Transverse colon (tissue), 4 donors: ENCODE data around the gene GPSM1. TPM values are rescaled to one million over a fixed set of nuclear protein-coding genes. Genes with fewer than 3 reads are reported as not detected.

ENCODE experiments used
- DNase-seq: peaks from one replicate; pipeline ENCODE4 v3.0.0-alpha.2; 2019
- H3K27ac ChIP-seq, 4 donors: fragments of 200-600 bp; sonication (generic); 2 replicates each; pipeline ENCODE4 v1.5.1; 2016 to 2018; ENCODE audit warnings: inconsistent platforms in 4 of 4
- H3K27me3 ChIP-seq: fragments of 200-600 bp; sonication (generic); 2 replicates; pipeline ENCODE4 v1.5.1; 2017; ENCODE audit warnings: inconsistent platforms
- H3K36me3 ChIP-seq, 4 donors: fragments of 200-600 bp; sonication (generic); 2 replicates each; pipeline ENCODE4 v1.5.1; 2017 to 2019; ENCODE audit warnings: inconsistent platforms in 4 of 4
- H3K4me1 ChIP-seq, 4 donors: fragments of 200-600 bp; sonication (generic); 2 replicates each; pipeline ENCODE4 v1.5.1; 2017 to 2020; ENCODE audit warnings: inconsistent platforms in 4 of 4
- H3K4me3 ChIP-seq, 4 donors: fragments of 200-600 bp; sonication (generic); 1 replicate in 1 of 4; 2 replicates in 3 of 4; pipeline versions ENCODE4 v1.5.1 to v1.6.1; 2017 to 2019; ENCODE audit warnings: inconsistent platforms in 4 of 4
- H3K9me3 ChIP-seq, 2 donors: fragments of 200-600 bp; sonication (generic); 2 replicates each; pipeline ENCODE4 v1.5.1; 2017 to 2019; ENCODE audit warnings: inconsistent platforms in 2 of 2
- EP300 ChIP-seq: sonication (generic); formaldehyde crosslinking; IDR thresholded peaks from one replicate; pipeline ENCODE4 v1.6.1; 2017; ENCODE audit warnings: antibody characterized with exemption, low read depth
- POLR2A ChIP-seq: fragments of 450-650 bp; IDR thresholded peaks from one replicate; pipeline ENCODE4 v1.6.1; 2016; ENCODE audit warnings: antibody characterized with exemption, mild to moderate bottlenecking, moderate library complexity
- POLR2AphosphoS5 ChIP-seq, 3 donors: sonication (generic); formaldehyde crosslinking; IDR thresholded peaks; one replicate each; pipeline ENCODE4 v1.6.1; 2016; ENCODE audit warnings: antibody characterized with exemption in 3 of 3
- WGBS, 2 donors: methylation state at CpG; one replicate each; pipeline ENCODE4 v1.1.5; 2018; ENCODE audit warnings: low coverage in 1 of 2; 5-methylcytosine and 5-hydroxymethylcytosine counted together
- in situ Hi-C, 4 donors: fragments of 200-750 bp; cut with MboI; loops; one replicate each; pipeline versions ENCODE4 v1.15.0 to v1.15.1; 2017; ENCODE audit warnings: low sequenced_read_pairs in 3 of 4, low pct_ligation_motif_present in 1 of 4, low pct_unique_long_range_greater_than_20kb in 1 of 4
- intact Hi-C: fragments of 100-400 bp; cut with DNase I; formaldehyde crosslinking; loops from one replicate; pipeline ENCODE4 v1.15.1; 2023; ENCODE audit warnings: low total_unique reads
- total RNA-seq, 4 donors: library from RNA; depleted of rRNA; stranded (reverse); fragments of >200 nt; gene quantifications; one replicate each; pipeline ENCODE4 v1.1.0, GENCODE V29; 2016
- TF ChIP-seq, protein P1 (sequence below), 5 experiments: fragments of 200-600 bp in 3 of 5; fragments of 450-650 bp in 2 of 5; sonication (generic) in 3 of 5; IDR thresholded peaks; 1 replicate in 2 of 5; 2 replicates in 3 of 5; pipeline ENCODE4 v1.5.1; 2016 to 2017; ENCODE audit warnings: antibody characterized with exemption in 5 of 5, inconsistent platforms in 3 of 5, mild to moderate bottlenecking in 2 of 5, moderate library complexity in 1 of 5

GPSM1 gene
- total RNA-seq, 4 donors from 2014 or later = 2.3 to 8.6 (median 7.0) TPM

DNA sequence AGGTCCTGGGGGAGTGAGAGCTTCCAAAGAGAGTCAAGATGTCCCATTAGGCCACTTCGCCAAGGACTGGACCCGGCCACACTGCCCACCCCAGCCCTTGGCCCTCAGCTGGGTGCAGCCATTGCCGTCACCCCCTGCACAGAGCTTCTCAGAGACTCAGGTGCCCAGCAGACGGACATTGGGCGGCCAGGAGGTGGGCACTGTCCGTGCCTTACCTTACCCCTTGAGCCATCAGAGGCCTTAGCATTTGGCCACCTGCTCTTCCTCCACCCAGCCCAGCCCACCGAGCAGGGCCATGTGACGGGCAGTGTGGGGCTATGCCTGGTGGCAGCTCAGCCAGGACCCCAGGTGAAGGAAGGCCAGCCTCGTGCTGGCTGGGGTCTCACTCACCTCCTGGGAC lies 39.5 kb downstream of the GPSM1 start:
- in situ Hi-C loops (no loop called here), intact Hi-C loops (no loop called here)
- H3K27ac ChIP-seq = no peak overlapping the region
- no peaks in the 10 kb centered on the region for H3K9me3 ChIP-seq
- WGBS, 2 donors = 89% methylated on average over 7 of the region's 9 CpGs; no CpG with 5 or more reads in 1 of the 2 donors
- H3K36me3 ChIP-seq = no peaks in the 10 kb centered on the region
- H3K27me3 ChIP-seq = no peaks in the 10 kb centered on the region
- no peak overlapping the region for H3K4me3 ChIP-seq
- no peak for DNase-seq
- no peak for TF ChIP-seq POLR2AphosphoS5 (IDR thresholded peaks at IDR 0.05)
- TF ChIP-seq POLR2A = no peak
- TF ChIP-seq EP300 = no peak
- TF ChIP-seq, protein P1, sequence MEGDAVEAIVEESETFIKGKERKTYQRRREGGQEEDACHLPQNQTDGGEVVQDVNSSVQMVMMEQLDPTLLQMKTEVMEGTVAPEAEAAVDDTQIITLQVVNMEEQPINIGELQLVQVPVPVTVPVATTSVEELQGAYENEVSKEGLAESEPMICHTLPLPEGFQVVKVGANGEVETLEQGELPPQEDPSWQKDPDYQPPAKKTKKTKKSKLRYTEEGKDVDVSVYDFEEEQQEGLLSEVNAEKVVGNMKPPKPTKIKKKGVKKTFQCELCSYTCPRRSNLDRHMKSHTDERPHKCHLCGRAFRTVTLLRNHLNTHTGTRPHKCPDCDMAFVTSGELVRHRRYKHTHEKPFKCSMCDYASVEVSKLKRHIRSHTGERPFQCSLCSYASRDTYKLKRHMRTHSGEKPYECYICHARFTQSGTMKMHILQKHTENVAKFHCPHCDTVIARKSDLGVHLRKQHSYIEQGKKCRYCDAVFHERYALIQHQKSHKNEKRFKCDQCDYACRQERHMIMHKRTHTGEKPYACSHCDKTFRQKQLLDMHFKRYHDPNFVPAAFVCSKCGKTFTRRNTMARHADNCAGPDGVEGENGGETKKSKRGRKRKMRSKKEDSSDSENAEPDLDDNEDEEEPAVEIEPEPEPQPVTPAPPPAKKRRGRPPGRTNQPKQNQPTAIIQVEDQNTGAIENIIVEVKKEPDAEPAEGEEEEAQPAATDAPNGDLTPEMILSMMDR (IDR thresholded peaks at IDR 0.05) = no peak
- H3K4me1 ChIP-seq = peaks cover 10 to 20% (median 14%) of the 10 kb centered on the region in 4 donors

DNA sequence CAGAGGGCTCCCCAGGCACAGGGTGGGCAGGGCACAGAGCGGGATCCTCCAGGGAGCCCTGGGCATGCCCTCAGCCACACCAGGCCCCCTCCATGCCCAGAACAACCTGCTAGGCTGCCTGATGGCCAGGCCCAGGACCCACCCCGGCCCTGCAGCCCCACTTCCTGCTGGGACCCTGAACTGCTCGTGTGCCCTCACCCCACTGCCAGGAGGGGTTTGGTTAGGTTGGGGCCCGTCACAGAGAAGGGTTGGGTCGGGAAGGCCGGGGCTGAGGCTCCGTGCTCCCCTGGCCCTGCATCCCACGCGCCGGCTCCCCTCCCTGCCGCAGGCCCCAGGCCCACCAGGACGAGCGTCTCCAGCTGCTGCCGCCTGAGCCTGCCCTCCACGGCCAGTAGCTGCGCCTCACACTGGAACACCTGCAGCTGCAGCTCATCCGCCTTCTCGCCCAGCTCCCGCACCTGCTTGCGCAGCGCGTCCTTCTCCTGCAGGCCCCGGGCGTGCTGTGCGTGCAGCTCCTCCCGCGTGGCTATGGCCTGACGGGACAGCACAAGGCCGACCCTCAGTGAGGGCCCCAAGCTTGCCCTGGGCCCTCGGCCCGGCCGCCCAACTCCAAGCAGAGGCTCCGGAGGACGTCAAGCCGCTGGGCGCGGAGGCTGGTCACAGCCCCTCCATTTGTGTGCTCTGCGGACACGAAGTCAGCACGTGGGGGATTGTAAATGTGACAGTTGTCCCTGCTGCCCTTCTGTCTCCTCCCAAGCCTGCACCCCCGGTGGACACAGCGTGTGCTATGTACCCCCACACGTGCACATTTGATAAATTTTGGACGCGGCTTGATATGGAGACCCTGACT lies 40.2 kb downstream of the GPSM1 start:
- Histone ChIP-seq H3K4me1 (peaks cover 9 to 18% (median 12%) of the 10 kb centered on the region in 4 donors), H3K27me3 (no peaks in the 10 kb centered on the region), H3K27ac (no peak overlapping the region), H3K4me3 (no peak overlapping the region), H3K9me3 (no peaks in the 10 kb centered on the region), H3K36me3 (no peaks in the 10 kb centered on the region)
- intact Hi-C loops (no loop called here), in situ Hi-C loops (no loop called here)
- TF ChIP-seq POLR2AphosphoS5 (IDR thresholded peaks at IDR 0.05) = no peak
- TF ChIP-seq, protein P1 (IDR thresholded peaks at IDR 0.05) = no peak
- TF ChIP-seq EP300 = no peak
- no peak for TF ChIP-seq POLR2A
- WGBS, 2 donors = 84% methylated on average over 44 of the region's 45 CpGs; no CpG with 5 or more reads in 1 of the 2 donors
- no peak for DNase-seq

DNA sequence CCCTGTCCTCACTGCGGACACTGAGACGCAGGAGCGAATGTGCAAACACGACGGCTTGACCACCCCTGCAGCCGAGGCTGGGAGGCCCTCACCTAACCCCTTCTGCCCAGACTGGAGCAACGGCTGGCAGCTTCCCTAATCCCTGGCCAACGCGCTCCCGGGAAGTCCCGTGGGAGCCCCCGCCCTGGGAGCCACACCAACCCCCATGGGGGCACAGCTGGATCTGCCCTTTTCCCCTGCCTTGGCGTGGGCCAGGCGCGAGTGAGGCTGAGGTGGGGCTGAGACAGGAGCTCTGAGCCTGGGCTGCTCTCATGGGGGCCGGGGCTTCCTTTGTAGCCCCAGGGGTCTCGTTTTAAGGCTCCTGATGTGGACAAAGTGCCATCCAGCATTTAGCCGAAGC lies 40.9 kb downstream of the GPSM1 start:
- in situ Hi-C loops (no loop called here), intact Hi-C loops (no loop called here)
- Histone ChIP-seq H3K27ac (no peak overlapping the region), H3K4me1 (peaks cover 5 to 15% (median 11%) of the 10 kb centered on the region in 4 donors), H3K9me3 (no peaks in the 10 kb centered on the region), H3K27me3 (no peaks in the 10 kb centered on the region), H3K4me3 (no peak overlapping the region), H3K36me3 (no peaks in the 10 kb centered on the region)
- WGBS, 2 donors = 78% methylated on average over 13 of the region's 18 CpGs; no CpG with 5 or more reads in 1 of the 2 donors
- no peak for DNase-seq
- TF ChIP-seq, protein P1 (IDR thresholded peaks at IDR 0.05) = no peak

DNA sequence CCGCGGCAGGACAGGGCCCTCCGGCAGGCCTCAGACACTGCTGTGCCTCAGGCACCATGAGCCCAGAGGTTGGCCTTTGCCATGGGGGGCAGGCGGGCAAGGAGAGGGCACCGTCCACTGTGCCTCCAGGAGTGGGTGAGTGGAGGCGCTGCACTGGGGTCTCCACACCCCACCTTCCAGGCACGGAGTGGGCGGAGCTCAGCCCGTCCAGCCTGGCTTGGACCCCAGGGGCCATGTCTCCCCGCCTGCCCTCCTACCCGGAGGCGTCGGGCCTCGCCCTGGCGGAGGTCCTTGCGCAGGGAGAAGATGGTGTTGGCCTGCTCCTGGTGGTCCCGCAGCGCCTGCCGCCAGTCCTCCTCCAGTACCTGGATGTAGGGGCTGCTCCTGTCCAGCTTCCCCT lies 42.7 kb downstream of the GPSM1 start:
- TF ChIP-seq POLR2A (no peak), EP300 (no peak), POLR2AphosphoS5 (IDR thresholded peaks at IDR 0.05) (no peak)
- TF ChIP-seq, protein P1 (IDR thresholded peaks at IDR 0.05) = no peak
- Histone ChIP-seq H3K27ac (no peak overlapping the region), H3K4me1 (peaks cover 0 to 12% (median 6%) of the 10 kb centered on the region in 4 donors), H3K9me3 (no peaks in the 10 kb centered on the region), H3K36me3 (no peaks in the 10 kb centered on the region), H3K4me3 (no peak overlapping the region), H3K27me3 (no peaks in the 10 kb centered on the region)
- DNase-seq = no peak
- in situ Hi-C loops (no loop called here), intact Hi-C loops (no loop called here)
- 93% methylated on average over 19 of the region's 19 CpGs; no CpG with 5 or more reads in 1 of the 2 donors for WGBS, 2 donors
